C4-2B (cell line): ENCODE results near the gene TAB2.

Experiments
- CTCF ChIP-seq: fragments of 450-650 bp; conservative IDR thresholded peaks from 2 replicates; pipeline ENCODE4 v1.5.1; 2017; ENCODE audit warnings: mild to moderate bottlenecking
- ZFX ChIP-seq: fragments of 450-650 bp; IDR thresholded peaks from 2 replicates; pipeline ENCODE4 v1.6.1; 2017

- TF ChIP-seq CTCF = no peak
- no peak for TF ChIP-seq ZFX
These were observed 116.4 kb downstream of the TAB2 start for GRCh38 chr6:149433881-149434280.
